HepG2 (cell line): ENCODE data around the gene EPO. TPM values are rescaled to one million over a fixed set of nuclear protein-coding genes. Genes with fewer than 3 reads are reported as not detected.

Experiments
- ARID4A ChIP-seq: sonication (generic); formaldehyde crosslinking; IDR thresholded peaks from 2 replicates; pipeline ENCODE4 v1.5.0; 2020; ENCODE audit warnings: mild to moderate bottlenecking, missing genetic modification reagents, borderline replicate concordance
- IKZF4 ChIP-seq: sonication (generic); formaldehyde crosslinking; IDR thresholded peaks from 2 replicates; pipeline ENCODE4 v1.5.1; 2020; ENCODE audit warnings: borderline replicate concordance, mild to moderate bottlenecking, low read depth, missing genetic modification reagents; ENCODE audit errors: not compliant biosample characterization
- MEIS2 ChIP-seq: sonication (generic); formaldehyde crosslinking; IDR thresholded peaks from 2 replicates; pipeline ENCODE4 v1.9.0; 2021; ENCODE audit warnings: mild to moderate bottlenecking, missing genetic modification reagents
- RBFOX2 ChIP-seq: fragments of 200-400 bp; formaldehyde crosslinking; IDR thresholded peaks from 2 replicates; pipeline ENCODE4 v1.6.1; 2017; ENCODE audit warnings: low read depth, mild to moderate bottlenecking, low read length
- SALL2 ChIP-seq: sonication (generic); formaldehyde crosslinking; IDR thresholded peaks from 2 replicates; pipeline ENCODE4 v1.8.1; 2023; ENCODE audit warnings: mild to moderate bottlenecking, missing genetic modification reagents, inconsistent platforms
- YEATS4 ChIP-seq: sonication (generic); formaldehyde crosslinking; IDR thresholded peaks from 2 replicates; pipeline ENCODE4 v1.4.0; 2020; ENCODE audit warnings: missing genetic modification reagents, borderline replicate concordance
- ZFP91 ChIP-seq: sonication (generic); formaldehyde crosslinking; IDR thresholded peaks from 2 replicates; pipeline ENCODE4 v1.9.0; 2022; ENCODE audit warnings: missing genetic modification reagents, mild to moderate bottlenecking, borderline replicate concordance
- ZFX ChIP-seq: sonication (generic); formaldehyde crosslinking; IDR thresholded peaks from 2 replicates; pipeline ENCODE4 v1.4.0; 2020; ENCODE audit warnings: mild to moderate bottlenecking, low read depth, missing genetic modification reagents, moderate library complexity
- polyA plus RNA-seq, 8 experiments: library from polyadenylated mRNA; depleted of rRNA in 3 of 8; stranded (reverse) in 7 of 8; unstranded in 1 of 8; fragments of >200 nt; fragmentation: Illumina TruSeq in 4 of 8; extraction: Trizol in 4 of 8; gene quantifications; 2 replicates each; pipeline versions ENCODE4 v1.2.1 to v1.2.3, GENCODE V29; 2011 to 2016; ENCODE audit warnings: low read depth in 4 of 8, missing spikeins in 1 of 8, mixed read lengths in 1 of 8; ENCODE audit not compliant: insufficient read depth in 1 of 8
- total RNA-seq, 5 experiments: library from RNA; depleted of rRNA; stranded (reverse); fragments of >200 nt; fragmentation: Illumina TruSeq; extraction: Trizol; gene quantifications; 2 replicates each; pipeline ENCODE4 v1.2.3, GENCODE V29; 2016; ENCODE audit warnings: low read depth in 1 of 5

EPO gene
- total and polyA plus RNA-seq, 2 of the 13 experiments (the other 11 are each of a cell fraction or from before 2014, with no cell fraction given), result 10.3 to 25.7 TPM

GRCh38 chr7:100693312-100694097, 26.8 kb upstream of the EPO start (continued):
- TF ChIP-seq ZFP91 (CRISPR knock-in tag) (0 out of 2 replicates have a peak, but pooled peaks have one; percentile 22), IKZF4 (CRISPR knock-in tag) (peak; percentile 56), MEIS2 (CRISPR knock-in tag) (0 out of 2 replicates have a peak, but pooled peaks have one; percentile 63), YEATS4 (CRISPR knock-in tag) (peak; percentile 17; the same call in 1 of the 2 replicates), ZFX (CRISPR knock-in tag) (peak; percentile 46; the same call in 1 of the 2 replicates), ARID4A (CRISPR knock-in tag) (peak; percentile 58; the same call in 1 of the 2 replicates), SALL2 (CRISPR knock-in tag) (no peak), RBFOX2 (peak; percentile 65; the same call in 1 of the 2 replicates)
- TF ChIP-seq, all 625 proteins: peak for 16
